Astrocyte (in vitro differentiated cells and primary cell): ENCODE data around the gene HOXC11.

Experiments
- CTCF ChIP-seq: IDR thresholded peaks from 2 replicates; pipeline ENCODE4 v1.5.1; 2011; ENCODE audit warnings: low read depth, mild to moderate bottlenecking, inconsistent platforms, low read length, moderate library complexity; ENCODE audit not compliant: insufficient read depth
- EZH2 ChIP-seq: IDR thresholded peaks from 2 replicates; pipeline ENCODE4 v1.6.1; 2012; ENCODE audit warnings: mild to moderate bottlenecking, low read length, inconsistent platforms; ENCODE audit not compliant: insufficient read depth

GRCh38 chr12:53969588-53970259 lies 3.2 kb upstream of the HOXC11 start:
- TF ChIP-seq CTCF (no peak), EZH2 (no peak)
